Measurements from ENCODE around the gene ATG4C.

- TF ChIP-seq PBX3 (IDR thresholded peaks at IDR 0.05) (no peak), JUNB (IDR thresholded peaks at IDR 0.05) (no peak), POLR2A (IDR thresholded peaks at IDR 0.05; ENCODE audit: low read length) (no peak), POLR2AphosphoS2 (conservative IDR thresholded peaks at IDR 0.05; ENCODE audit: low read length) (no peak), CTCF (IDR thresholded peaks at IDR 0.05) (no peak), JUN (IDR thresholded peaks at IDR 0.05) (no peak), HDAC2 (IDR thresholded peaks at IDR 0.05) (no peak), MYC (IDR thresholded peaks at IDR 0.05; ENCODE audit: borderline replicate concordance, low read length) (no peak), RAD21 (conservative IDR thresholded peaks at IDR 0.05 in 1 of 2, IDR thresholded peaks at IDR 0.05 in 1 of 2) (no peak), ZNF302 (CRISPR knock-in tag; IDR thresholded peaks at IDR 0.05) (no peak)
Observed at GRCh38 chr1:62887799-62888507, 104.0 kb downstream of the ATG4C start.
